ENCODE measurements around the gene POC1A.
"Not testable (repeated sequence)": the region's sequence is repeated elsewhere in the genome, so short reads cannot be mapped to it uniquely, and the experiment has no call there.

The POC1A gene

DNA sequence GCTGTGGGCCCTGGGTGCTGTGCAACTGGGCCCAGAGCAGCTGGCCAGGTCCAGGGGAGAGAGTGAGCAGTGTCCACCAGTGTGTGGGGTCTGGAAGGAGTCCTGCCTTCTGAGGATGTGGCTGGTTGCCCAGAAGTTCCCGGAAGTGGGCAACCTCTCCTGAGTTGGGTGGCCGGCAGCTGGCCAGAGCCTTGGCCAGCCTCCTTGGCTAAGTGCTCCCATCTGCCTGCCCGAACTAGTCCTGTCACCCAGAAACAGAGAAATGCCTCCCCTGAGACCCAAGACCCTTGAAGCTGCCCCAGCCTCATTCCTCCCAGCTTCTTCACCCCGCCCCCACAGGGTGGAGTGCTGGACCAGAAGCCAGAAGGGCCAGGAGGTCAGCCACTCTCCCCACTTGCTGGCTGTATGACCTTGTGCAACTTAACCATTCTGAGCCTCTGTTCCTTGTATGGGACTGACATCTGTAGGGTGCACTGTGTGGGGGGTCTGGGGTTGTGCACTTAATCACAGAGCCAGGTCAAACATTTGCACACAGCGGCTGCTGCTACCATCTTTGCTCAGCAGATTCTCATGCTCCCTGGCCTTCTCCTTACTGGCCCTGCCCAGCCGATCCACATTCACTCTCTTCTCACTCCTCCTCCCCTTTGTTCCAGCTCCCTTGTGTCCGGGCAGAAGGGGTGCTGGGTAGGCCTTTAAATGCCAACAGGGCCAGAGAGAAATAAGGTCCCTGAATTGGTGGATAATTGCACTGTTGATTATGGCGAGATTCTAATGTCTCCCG is 36.3 kb upstream of the POC1A start:
- H3K27ac Mint-ChIP-seq = no peak overlapping the region
- ATAC-seq = no peak
- H3K4me1 Mint-ChIP-seq = peaks cover 6% of the 10 kb centered on the region
- no peaks in the 10 kb centered on the region for H3K27me3 Mint-ChIP-seq
- H3K4me3 Mint-ChIP-seq = no peak overlapping the region
- DNase-seq = no peak
- H3K9me3 Mint-ChIP-seq = no peaks in the 10 kb centered on the region

GRCh38 chr3:52188556-52188955 is 34.3 kb upstream of the POC1A start:
- Mint-ChIP-seq H3K27me3 (no peaks in the 10 kb centered on the region), H3K4me3 (no peak overlapping the region), H3K27ac (no peak overlapping the region), H3K9me3 (no peaks in the 10 kb centered on the region), H3K4me1 (no peaks in the 10 kb centered on the region)
- no peak for DNase-seq
- no peak for ATAC-seq

- DNase-seq (no peak), ATAC-seq (no peak)
- no peak overlapping the region for H3K4me3 Mint-ChIP-seq
- no peaks in the 10 kb centered on the region for H3K4me1 Mint-ChIP-seq
- H3K9me3 Mint-ChIP-seq = no peaks in the 10 kb centered on the region
- H3K27me3 Mint-ChIP-seq = no peaks in the 10 kb centered on the region
- peak overlapping the region in 1 of 2 donors; percentile 27 for H3K27ac Mint-ChIP-seq
Observed at GRCh38 chr3:52186729-52187128, 32.5 kb upstream of the POC1A start.

DNA sequence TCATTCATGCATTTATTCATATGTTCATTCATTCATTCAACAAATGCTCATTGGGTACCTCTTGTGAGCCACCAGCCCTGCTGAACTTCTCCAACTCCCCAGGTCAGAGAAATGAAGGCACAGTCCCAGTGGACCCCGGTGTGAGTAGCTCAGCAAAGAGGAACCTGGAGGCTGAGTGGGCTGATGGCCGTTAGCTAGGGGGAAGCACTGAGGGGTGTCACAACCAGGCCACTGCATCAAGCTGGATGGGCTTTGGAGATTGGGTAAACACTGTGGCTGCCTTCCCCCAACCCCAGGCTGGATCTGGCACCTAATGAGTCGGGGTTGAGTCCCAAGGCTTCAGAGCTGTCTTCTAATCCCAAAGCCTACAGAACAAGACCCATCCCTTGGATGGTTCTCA is 31.6 kb upstream of the POC1A start:
- DNase-seq (no peak), ATAC-seq (no peak)
- H3K4me3 Mint-ChIP-seq = no peak overlapping the region

GRCh38 chr3:52185311-52185710 is 31.1 kb upstream of the POC1A start:
- Mint-ChIP-seq H3K9me3 (no peaks in the 10 kb centered on the region), H3K27ac (peak overlapping the region in 1 of 2 donors; percentile 41), H3K4me3 (no peak overlapping the region), H3K4me1 (no peaks in the 10 kb centered on the region), H3K27me3 (no peaks in the 10 kb centered on the region)
- no peak for DNase-seq
- no peak for ATAC-seq

More for the DNA sequence above, 31.6 kb upstream of the POC1A start:
- Mint-ChIP-seq H3K4me1 (no peaks in the 10 kb centered on the region), H3K27ac (no peak overlapping the region), H3K9me3 (no peaks in the 10 kb centered on the region), H3K27me3 (no peaks in the 10 kb centered on the region)

DNA sequence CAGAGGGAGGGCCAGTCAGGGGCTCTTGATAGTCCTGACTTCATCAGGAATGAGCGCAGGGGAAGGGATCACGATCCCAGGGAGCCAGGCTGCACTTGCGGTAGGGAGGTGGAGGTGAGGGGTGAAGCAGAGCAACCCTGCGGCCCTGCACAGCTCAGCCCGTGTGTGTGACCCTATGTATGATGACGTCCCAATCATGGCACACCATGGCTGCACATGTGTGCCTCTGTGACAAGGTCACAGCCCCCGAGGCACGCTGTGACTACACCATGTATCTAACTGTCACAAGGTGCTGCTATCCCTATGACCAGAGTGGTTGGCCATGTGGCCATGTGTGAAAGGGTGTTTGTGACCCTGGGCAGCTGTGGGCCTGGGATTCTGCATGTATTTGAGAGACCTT is 30.5 kb upstream of the POC1A start:
- no peak overlapping the region for H3K27ac Mint-ChIP-seq
- DNase-seq (no peak), ATAC-seq (no peak)
- H3K9me3 Mint-ChIP-seq = no peaks in the 10 kb centered on the region
- H3K4me1 Mint-ChIP-seq = no peaks in the 10 kb centered on the region
- no peak overlapping the region for H3K4me3 Mint-ChIP-seq
- H3K27me3 Mint-ChIP-seq = no peaks in the 10 kb centered on the region

GRCh38 chr3:52183786-52184445 is 29.7 kb upstream of the POC1A start:
- H3K4me1 Mint-ChIP-seq = no peaks in the 10 kb centered on the region
- ATAC-seq = no peak
- H3K9me3 Mint-ChIP-seq = no peaks in the 10 kb centered on the region
- no peaks in the 10 kb centered on the region for H3K27me3 Mint-ChIP-seq
- H3K4me3 Mint-ChIP-seq = no peak overlapping the region
- H3K27ac Mint-ChIP-seq = no peak overlapping the region
- DNase-seq = no peak

DNA sequence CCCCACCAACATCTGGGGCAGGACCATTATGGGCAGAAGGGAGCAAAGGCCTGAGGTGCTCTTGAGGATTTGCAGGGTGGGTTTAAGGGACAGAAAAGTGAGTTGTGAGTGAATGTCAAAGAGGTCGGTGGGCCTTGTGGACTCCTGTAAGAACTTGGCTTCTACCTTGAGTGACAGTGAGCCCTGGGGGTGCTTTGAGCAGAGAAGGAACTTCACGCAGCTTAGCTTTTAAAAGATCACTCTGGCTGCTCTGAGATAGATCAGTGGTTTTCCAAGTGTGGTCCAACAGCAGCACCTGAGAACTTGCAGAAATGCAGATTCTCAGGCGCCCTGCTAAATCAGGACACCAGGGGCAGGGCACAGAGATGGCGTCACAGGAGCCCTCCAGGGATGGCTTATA is 28.5 kb upstream of the POC1A start:
- Mint-ChIP-seq H3K9me3 (no peaks in the 10 kb centered on the region), H3K4me3 (no peak overlapping the region), H3K27ac (no peak overlapping the region), H3K27me3 (no peaks in the 10 kb centered on the region), H3K4me1 (no peaks in the 10 kb centered on the region)
- DNase-seq (no peak), ATAC-seq (no peak)

DNA sequence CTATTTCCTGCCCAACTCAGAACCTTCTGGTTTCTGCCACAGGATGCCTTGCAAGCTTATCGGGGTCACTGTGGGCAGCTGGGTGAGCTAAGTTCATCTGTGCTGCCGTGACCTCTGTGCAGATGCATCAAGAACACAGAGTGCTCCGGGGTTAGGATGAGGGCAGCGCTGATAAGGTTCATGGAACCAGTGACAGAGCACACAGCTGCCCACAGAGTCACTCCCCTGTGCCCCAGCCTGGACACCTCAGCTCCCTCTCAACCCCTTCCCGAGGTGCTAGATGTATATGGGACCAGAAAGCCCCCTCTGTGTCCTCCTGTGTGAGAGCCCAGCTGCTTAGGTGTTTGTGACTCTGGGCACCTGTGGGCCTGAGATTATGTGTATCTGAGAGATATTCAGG is 28.0 kb upstream of the POC1A start:
- no peak for ATAC-seq
- DNase-seq = no peak
- Mint-ChIP-seq H3K27ac (no peak overlapping the region), H3K4me3 (no peak overlapping the region), H3K9me3 (no peaks in the 10 kb centered on the region), H3K4me1 (no peaks in the 10 kb centered on the region), H3K27me3 (no peaks in the 10 kb centered on the region)

- Mint-ChIP-seq H3K27me3 (no peaks in the 10 kb centered on the region), H3K9me3 (no peaks in the 10 kb centered on the region), H3K27ac (no peak overlapping the region), H3K4me1 (no peaks in the 10 kb centered on the region), H3K4me3 (no peak overlapping the region)
- ATAC-seq (no peak), DNase-seq (no peak)
Observed at GRCh38 chr3:52181543-52181942, 27.3 kb upstream of the POC1A start.

DNA sequence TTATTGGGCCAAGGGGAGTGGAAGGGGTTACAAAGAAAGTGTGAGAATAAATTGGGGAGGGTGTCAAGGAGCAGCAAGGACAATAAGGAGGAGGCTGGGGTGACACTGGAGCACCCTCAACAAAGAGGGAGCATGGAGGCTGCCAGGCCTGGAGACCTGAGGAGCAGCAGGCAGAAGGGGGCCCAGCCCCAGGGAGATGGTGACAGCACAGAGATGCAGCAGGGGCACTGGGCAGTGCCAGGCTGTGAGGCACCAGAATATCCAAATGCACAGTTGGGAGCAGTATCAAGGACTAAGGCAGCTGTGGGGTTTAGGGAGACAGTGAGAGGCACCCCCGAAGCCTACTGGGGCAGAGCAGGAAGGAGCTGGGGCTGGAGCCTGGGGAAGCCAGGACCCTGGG is 24.3 kb upstream of the POC1A start:
- no peaks in the 10 kb centered on the region for H3K9me3 Mint-ChIP-seq
- DNase-seq = no peak
- H3K4me3 Mint-ChIP-seq = no peak overlapping the region
- H3K27ac Mint-ChIP-seq = peak overlapping the region; percentile 23 to 56
- no peaks in the 10 kb centered on the region for H3K27me3 Mint-ChIP-seq
- H3K4me1 Mint-ChIP-seq = no peaks in the 10 kb centered on the region
- ATAC-seq = no peak

GRCh38 chr3:52178126-52178525 is 23.9 kb upstream of the POC1A start:
- not testable (repeated sequence) for H3K4me3 Mint-ChIP-seq, ATAC-seq

GRCh38 chr3:52177701-52178042 is 23.4 kb upstream of the POC1A start:
- ATAC-seq = no peak
- H3K27me3 Mint-ChIP-seq = no peaks in the 10 kb centered on the region

More at GRCh38 chr3:52178126-52178525, 23.9 kb upstream of the POC1A start:
- H3K27me3 Mint-ChIP-seq, H3K9me3 Mint-ChIP-seq, H3K4me1 Mint-ChIP-seq, DNase-seq: not testable (repeated sequence)
- peak overlapping the region in 1 of 2 donors; percentile 22 for H3K27ac Mint-ChIP-seq

DNA sequence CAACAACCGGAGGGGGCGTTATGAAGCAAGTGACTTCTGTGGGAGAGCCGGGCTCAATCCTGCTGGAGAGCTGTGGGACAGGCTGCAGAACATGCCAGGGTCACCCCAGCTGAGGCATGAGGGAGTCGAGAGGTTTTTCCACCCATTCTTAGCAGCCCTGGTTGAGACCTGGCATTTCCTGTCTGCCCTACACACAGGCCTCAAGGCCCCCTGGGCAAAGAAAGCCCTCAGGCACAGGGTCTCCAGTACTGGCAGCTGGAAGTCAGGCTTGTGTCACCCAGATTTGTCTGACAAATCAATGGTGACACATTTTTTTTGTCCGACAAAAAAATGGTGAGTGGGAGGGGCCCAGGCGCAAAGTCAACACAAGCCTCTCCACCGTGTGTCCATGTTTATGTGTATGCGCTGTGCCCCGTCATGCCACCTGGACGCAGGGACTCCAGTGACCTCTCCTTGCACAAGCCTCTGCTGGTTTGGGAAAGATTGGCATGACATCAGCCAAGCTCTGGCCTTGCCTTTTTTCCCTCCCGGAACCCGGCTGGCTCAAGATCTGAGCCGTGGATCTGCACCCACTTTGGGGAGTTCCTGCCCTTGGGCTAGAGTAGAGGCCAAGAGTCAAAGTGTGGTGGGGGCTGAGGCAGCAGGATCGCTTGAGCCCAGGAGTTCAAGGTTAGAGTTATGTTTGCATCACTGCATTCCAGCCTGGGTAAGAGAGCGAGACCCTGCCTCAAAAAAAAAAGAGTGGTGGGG is 22.9 kb upstream of the POC1A start:
- ATAC-seq (no peak), DNase-seq (no peak)
- H3K27ac Mint-ChIP-seq = no peak overlapping the region
- no peaks in the 10 kb centered on the region for H3K9me3 Mint-ChIP-seq
- H3K4me3 Mint-ChIP-seq = no peak overlapping the region
- H3K4me1 Mint-ChIP-seq = no peaks in the 10 kb centered on the region
- H3K27me3 Mint-ChIP-seq = no peaks in the 10 kb centered on the region

More at GRCh38 chr3:52177701-52178042, 23.4 kb upstream of the POC1A start:
- no peaks in the 10 kb centered on the region for H3K9me3 Mint-ChIP-seq
- DNase-seq = no peak
- H3K4me1 Mint-ChIP-seq = no peaks in the 10 kb centered on the region
- H3K27ac Mint-ChIP-seq = no peak overlapping the region
- no peak overlapping the region for H3K4me3 Mint-ChIP-seq

DNA sequence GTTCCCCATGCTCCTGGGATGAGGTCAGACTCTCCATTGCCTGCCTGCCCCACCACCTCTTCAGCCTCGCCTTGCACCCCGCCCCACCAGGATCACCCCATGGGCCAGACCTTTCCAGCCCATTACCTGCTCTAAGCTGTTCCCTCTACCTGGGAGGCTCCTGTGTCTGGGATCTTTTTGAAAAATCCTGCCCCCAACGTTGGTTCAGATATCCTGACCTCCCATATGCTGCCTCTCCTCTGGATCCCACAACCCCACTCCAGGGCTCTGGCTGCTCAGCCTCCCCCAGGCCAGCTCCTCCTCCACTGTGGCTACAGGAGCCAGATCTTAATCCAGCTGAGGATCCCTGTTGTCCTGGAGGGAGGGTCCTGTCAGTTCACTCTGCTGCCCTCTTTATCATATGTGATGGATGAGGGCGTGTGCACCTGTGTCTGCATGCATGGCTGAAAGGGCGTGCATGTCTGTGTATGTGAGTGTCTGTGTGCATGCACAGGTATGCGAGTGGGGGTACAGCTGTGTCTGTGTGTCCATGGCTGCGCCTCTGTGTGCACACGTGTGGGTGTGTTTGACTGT is 22.0 kb upstream of the POC1A start:
- DNase-seq = no peak
- no peaks in the 10 kb centered on the region for H3K4me1 Mint-ChIP-seq
- H3K27me3 Mint-ChIP-seq = no peaks in the 10 kb centered on the region
- peak overlapping the region in 1 of 2 donors; percentile 72 for H3K27ac Mint-ChIP-seq
- no peak for ATAC-seq
- no peak overlapping the region for H3K4me3 Mint-ChIP-seq
- H3K9me3 Mint-ChIP-seq = no peaks in the 10 kb centered on the region

Data from stimulated activated naive CD8-positive, alpha-beta T cell treated with anti-CD3 and anti-CD28 coated beads, Interleukin-15, amount 100 ng/mL, for 72 hours (primary cell).